HG03066 (cell line): Measurements from ENCODE around the gene MYO7A.

Experiments used
- ATAC-seq: cut with Tn5 transposase; IDR thresholded peaks from one replicate; pipeline ENCODE4 v1.9.1; 2021; ENCODE audit warnings: low read depth; ENCODE audit not compliant: unreplicated experiment

MYO7A gene

GRCh38 chr11:77208535-77208934 is 80.5 kb downstream of the MYO7A start:
- ATAC-seq: no peak

DNA sequence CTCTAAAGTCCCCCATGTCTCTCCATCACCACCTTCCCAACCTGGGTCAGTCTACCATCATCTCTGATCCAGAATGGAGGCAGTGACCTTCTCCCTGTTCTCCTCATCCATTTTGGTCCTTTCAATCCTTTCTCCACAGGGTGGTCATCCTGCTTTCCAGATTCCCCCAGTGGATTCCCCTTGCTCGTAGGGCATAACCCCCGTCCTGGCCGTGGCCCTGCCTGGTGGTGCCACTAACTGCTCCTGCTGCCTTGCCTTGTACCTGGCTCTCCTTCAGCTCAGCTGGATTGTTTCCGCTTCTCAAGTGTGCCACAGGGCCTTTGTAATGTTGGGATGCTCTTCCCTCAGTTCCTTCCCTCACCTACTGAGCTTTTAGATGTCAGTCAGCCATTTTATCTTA is 81.6 kb downstream of the MYO7A start:
- no peak for ATAC-seq

DNA sequence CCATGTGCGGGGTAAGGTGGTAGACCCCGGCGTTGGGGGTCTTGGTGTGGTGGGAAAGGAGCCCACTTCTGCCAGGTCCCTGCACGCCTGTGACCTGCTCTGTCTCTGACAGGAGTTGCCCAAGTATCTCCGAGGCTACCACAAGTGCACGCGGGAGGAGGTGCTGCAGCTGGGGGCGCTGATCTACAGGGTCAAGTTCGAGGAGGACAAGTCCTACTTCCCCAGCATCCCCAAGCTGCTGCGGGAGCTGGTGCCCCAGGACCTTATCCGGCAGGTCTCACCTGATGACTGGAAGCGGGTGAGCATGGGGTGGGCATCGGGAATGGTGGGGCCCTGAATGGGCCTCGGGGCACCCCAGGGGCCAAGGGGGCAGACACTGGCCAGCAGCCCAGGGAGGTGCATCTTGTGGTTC is 83.0 kb downstream of the MYO7A start:
- no peak for ATAC-seq

GRCh38 chr11:77211594-77212251 is 83.7 kb downstream of the MYO7A start:
- no peak for ATAC-seq

DNA sequence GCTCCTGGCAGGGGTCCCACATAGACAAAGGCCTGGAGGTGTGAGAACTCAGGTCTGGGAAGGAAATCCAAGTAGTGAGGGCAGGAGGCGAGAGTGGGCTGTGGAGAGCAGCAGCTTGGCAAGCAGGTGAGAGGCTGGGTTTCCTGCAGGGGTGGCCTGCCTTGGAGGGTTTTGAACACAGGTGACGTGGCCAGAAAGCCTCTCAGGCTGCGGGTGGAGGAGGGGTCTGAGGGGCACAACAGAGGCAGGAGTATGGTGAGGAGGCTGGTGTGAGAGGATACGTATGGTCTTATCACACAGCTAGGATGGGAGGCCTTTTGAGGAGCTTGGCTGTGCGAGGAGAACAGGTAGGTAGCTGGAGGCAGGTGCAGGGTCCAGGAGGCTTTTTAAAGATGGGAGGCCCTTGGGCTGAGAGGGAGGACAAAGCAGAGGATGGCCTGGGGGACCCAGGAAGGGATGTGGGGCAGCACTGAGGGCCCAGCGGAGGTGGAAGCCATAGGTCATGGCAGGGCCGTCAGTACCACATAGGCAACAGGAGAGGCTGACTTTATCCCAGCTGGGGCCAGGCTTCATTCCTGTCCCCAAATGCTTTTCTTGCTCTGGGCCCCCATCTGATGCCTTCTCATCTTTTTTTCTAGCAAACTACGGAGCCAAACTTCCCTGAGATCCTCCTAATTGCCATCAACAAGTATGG is 84.4 kb downstream of the MYO7A start:
- ATAC-seq: no peak

DNA sequence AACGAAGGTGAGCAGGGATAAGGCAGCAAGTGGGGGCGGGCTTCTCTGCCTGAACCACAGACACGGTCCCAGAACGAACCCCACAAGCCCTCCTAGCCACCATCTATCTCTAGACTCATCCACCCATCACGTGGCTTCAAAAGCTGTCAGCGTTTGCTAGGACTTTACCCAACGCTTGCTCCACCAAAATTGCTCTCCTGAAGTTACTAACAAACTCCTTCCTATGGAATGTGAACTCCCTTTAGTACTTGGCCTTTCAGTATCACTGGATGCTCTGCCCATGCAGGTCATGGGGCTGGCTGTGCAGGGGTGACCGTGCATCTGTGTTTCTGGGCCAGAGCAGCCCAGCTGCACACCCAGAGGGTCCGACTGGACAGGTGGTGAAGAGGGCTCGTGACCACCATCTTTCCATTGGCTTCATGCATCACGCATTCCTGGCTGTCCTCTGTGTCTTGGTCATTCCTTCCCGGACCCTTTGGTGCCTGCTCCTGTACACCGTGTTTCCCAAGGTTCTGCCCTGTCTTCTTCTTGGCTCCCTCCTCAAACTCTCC is 85.1 kb downstream of the MYO7A start:
- ATAC-seq: no peak

DNA sequence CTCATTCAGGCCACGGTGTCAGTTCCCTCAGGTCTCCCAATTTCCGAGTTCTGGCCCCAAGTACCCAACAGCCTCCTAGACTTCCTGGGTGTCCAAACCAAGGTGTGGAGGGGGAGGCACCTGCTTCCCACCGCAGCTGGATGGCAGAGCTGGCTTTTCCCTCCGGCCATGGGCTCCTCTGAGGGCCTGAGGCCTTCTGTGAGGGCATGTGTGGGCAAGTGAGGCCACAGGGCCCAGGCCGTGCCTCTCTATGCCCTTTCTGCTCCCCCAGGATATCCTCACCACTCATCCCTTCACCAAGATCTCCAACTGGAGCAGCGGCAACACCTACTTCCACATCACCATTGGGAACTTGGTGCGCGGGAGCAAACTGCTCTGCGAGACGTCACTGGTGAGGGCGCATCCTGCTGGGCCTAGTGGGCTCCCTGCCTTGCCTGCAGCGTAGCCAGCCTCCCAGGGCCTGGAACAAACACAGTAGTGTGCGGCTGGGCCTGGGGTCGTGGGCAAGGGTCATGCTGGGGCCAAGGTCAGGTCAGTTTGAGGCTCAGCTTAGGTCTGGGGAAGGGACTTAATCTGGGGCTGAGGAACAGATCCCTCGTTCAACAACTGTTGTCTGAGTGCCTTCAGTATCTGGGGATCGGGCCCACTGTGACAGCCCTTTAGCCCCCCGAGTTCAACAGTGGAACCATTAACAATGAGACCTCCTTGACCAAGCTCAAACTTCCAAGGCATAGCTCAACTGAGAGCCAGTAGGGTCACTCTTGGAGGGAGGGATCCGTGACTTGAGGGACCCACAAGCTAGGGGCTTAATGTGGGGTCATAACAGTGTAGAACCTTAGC is 85.8 kb downstream of the MYO7A start:
- ATAC-seq: no peak

- no peak for ATAC-seq
Observed at GRCh38 chr11:77214557-77214956, 86.5 kb downstream of the MYO7A start.

DNA sequence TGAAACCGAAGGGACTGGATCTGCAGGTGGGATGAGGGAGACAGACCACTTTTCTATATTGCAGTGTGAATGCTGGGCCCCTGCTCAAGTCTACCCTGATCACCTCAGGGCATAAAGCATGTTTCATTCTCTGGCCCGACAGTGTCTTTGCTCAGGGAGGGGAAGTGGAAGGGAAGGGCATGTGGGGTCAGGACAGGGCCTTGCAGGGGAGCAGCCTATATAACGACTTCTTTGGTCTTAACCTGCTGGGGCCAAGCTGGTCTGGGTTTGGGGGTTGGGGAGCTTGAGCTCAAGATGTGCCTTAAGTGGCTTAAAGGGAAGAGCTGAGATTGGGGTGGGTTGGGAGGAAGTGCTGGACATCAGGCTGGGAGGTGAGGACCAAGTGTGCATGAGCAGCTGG is 87.1 kb downstream of the MYO7A start:
- ATAC-seq: no peak

- no peak for ATAC-seq
Observed at GRCh38 chr11:77217156-77217555, 89.1 kb downstream of the MYO7A start.

- no peak for ATAC-seq
Observed at GRCh38 chr11:77223797-77224196, 95.8 kb downstream of the MYO7A start.

DNA sequence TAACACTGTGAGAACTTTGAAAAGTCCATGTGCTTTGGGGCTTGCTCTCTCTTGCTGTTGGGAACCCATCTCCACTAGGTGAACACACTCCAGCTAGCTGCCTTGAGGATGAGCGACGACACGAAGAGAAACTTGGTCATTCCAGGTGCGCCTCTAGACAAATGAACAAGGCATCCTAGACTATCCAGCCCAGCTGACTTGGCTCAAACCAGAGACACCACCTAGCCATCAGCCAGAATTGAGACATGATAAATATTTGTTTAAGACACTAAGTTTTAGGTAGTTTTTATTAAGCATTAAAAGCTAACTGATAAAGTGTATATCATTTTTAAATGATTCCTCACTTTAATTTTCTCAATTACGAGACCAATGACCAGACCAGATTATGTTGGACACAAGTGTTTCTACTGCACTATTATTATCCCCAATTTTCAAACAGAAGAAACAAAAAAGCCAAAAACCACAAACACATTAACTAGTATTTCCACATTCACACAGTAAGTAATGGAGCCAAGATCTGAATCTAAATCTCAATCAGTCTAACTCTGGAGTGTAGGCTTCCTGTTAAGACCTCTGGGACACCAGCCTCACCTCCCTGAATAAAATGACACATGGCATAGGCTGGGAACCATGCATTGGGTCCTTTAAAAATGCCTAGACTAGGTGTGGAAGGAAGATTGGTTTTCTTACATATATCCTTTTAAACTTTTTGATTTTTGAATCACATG is 103.0 kb downstream of the MYO7A start:
- ATAC-seq: no peak

- no peak for ATAC-seq
Observed at GRCh38 chr11:77231800-77232199, 103.8 kb downstream of the MYO7A start.

- no peak for ATAC-seq
Observed at GRCh38 chr11:77232242-77232641, 104.2 kb downstream of the MYO7A start.

DNA sequence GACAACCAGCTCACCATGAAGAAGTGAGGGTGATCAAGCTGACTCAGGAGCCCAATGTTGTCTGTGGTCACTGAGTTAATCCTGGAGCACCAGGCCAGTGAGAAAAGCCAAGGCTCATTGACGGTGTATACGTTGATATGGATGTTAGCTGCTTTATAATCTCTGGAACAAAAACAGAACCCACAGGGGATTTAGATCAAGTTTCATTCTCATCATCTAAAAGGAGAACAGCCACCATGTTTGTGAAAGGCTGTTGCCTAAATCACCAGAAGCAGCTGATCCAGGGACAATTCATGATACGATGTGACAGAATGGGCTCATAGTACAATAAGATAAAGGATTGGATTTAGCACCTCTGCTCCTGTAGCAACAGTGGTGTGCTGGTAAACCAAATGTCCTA is 105.0 kb downstream of the MYO7A start:
- ATAC-seq: no peak

DNA sequence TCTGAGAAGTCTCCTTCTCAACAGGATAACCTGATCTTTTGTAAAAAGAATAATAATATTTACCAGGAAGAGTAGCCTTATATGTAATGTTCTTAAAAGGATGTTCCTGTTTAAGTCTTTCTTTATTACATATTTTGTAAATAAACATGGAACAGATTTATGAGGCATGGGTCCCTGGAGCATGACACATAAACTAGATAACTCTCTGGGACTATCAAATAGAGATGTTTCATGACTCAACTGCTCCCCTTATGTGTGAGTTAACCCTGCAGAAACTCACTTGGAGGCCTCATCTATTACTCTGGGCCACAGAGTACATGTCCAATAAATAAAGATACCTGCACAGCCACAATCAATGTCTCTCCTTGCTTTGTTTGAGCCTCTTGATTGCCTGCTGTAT is 108.9 kb downstream of the MYO7A start:
- no peak for ATAC-seq

GRCh38 chr11:77244277-77245027 is 116.4 kb downstream of the MYO7A start:
- no peak for ATAC-seq

GRCh38 chr11:77249427-77249826 is 121.4 kb downstream of the MYO7A start:
- ATAC-seq: no peak

- ATAC-seq: no peak
Observed at GRCh38 chr11:77250881-77251640, 123.0 kb downstream of the MYO7A start.
